Omental fat pad (tissue), 4 donors: ENCODE data around the gene EIF4E3. TPM values are rescaled to one million over a fixed set of nuclear protein-coding genes. Genes with fewer than 3 reads are reported as not detected.

Experiments
- ATAC-seq: fragments of 150-250 bp; one replicate; pipeline ENCODE4 v1.9.1; 2016; ENCODE audit warnings: mild to moderate bottlenecking, moderate library complexity; ENCODE audit not compliant: low FRiP score
- DNase-seq: peaks from one replicate; pipeline ENCODE4 v3.0.0-alpha.2; 2019; ENCODE audit warnings: low spot score
- CTCF ChIP-seq, 3 donors: fragments of 450-650 bp; IDR thresholded peaks; one replicate each; pipeline ENCODE4 v1.5.1; 2016 to 2017; ENCODE audit warnings: antibody characterized with exemption in 3 of 3, mild to moderate bottlenecking in 3 of 3, moderate library complexity in 2 of 3
- total RNA-seq, 4 donors: library from RNA; depleted of rRNA; stranded (reverse); fragments of >200 nt; gene quantifications; one replicate each; pipeline ENCODE4 v1.1.0, GENCODE V29; 2016

EIF4E3 gene
- total RNA-seq, 4 donors from 2014 or later: 20.3 to 31.7 (median 26.3) TPM

GRCh38 chr3:71681224-71681668 lies 44.0 kb downstream of the EIF4E3 start:
- no peak for TF ChIP-seq CTCF (IDR thresholded peaks at IDR 0.05)
- no peak for DNase-seq

DNA sequence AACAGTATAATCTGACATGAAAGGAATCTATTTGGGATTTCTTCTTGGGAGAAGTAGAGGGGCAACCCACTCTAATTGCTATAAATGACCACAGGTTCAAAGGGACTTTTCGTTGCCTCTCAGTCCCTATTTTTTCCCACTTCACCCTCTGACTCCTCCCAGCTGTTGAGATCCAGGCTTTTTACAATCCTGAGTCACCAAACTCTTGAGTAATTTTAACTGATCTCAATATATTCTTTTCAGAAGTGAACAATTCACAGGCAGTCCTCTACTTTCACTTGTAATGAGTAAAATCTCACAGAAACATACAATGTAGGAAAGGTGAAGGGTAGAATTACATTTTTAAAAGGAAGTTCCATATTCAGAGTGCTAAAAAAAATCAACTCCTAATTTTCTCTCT lies 44.6 kb downstream of the EIF4E3 start:
- no peak for DNase-seq
- ATAC-seq: peak; percentile 72
- TF ChIP-seq CTCF (IDR thresholded peaks at IDR 0.05): no peak

More at GRCh38 chr3:71681224-71681668, 44.0 kb downstream of the EIF4E3 start:
- ATAC-seq: peak; percentile 61

GRCh38 chr3:71676931-71677330 lies 48.3 kb downstream of the EIF4E3 start:
- no peak for TF ChIP-seq CTCF (IDR thresholded peaks at IDR 0.05)
- ATAC-seq (no peak), DNase-seq (no peak)

GRCh38 chr3:71673486-71673885 lies 51.7 kb downstream of the EIF4E3 start:
- DNase-seq: no peak

DNA sequence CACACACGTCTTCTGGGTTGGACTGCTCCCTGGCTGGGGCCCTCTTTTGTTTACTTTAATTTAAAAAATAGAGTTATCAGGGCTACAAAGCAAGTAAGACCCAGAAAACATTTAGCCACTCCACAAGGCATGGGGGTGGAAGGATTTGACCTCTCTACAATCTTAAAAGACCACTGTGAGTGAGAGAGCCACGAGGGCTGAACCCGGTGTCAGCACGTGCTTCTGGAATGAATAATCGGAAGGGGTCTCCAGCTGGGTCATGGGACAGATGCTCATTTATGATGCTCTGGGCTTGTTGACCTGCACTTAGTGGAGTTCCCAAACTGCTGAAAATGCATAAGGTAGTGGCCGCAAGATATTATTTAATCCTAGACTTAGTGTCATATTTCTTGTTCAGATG lies 52.4 kb downstream of the EIF4E3 start:
- no peak for TF ChIP-seq CTCF (IDR thresholded peaks at IDR 0.05)
- ATAC-seq (no peak), DNase-seq (no peak)

More at GRCh38 chr3:71673486-71673885, 51.7 kb downstream of the EIF4E3 start:
- no peak for ATAC-seq
- no peak for TF ChIP-seq CTCF (IDR thresholded peaks at IDR 0.05)

DNA sequence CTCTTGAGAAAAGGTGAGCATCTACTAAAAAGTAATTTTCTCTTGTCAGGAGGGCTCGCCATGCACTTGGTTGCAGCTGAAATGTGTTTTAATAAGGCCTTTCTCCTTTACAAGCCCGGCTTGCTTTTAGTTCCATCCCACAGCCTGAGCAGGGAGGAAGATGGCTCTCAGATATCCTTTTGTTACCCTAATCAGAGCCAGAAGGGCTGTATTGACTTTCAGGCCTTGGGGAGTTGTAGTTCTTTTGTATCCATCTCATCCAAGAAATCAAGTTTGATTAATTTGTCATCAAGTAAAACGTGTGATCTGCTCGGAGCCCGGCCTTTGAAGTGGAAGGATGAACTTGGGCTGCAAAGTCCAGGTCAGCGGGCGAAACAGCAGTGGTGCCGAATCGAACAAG lies 52.9 kb downstream of the EIF4E3 start:
- ATAC-seq (no peak), DNase-seq (no peak)
- TF ChIP-seq CTCF (IDR thresholded peaks at IDR 0.05): no peak

GRCh38 chr3:71671216-71671845 lies 53.9 kb downstream of the EIF4E3 start:
- ATAC-seq: no peak
- DNase-seq: no peak
- TF ChIP-seq CTCF (IDR thresholded peaks at IDR 0.05): no peak
